GM06990 (cell line): ENCODE measurements around the gene ALPL.

ENCODE experiments used
- DNase-seq: peaks from one replicate; pipeline ENCODE4 v3.0.0-alpha.2; 2011; ENCODE audit not compliant: insufficient read length; ENCODE audit errors: extremely low read depth
- H3K27me3 ChIP-seq: replicated peaks from 2 replicates; pipeline ENCODE4 v1.6.0; 2011; ENCODE audit warnings: low read length; ENCODE audit not compliant: control insufficient read depth, insufficient read depth
- H3K36me3 ChIP-seq: 2 replicates; pipeline ENCODE4 v1.5.1; 2011; ENCODE audit warnings: low read length; ENCODE audit not compliant: control insufficient read depth, insufficient read depth
- H3K4me3 ChIP-seq: replicated peaks from 2 replicates; pipeline ENCODE4 v1.5.1; 2011; ENCODE audit warnings: low read depth, mild to moderate bottlenecking, control low read depth, low read length
- CTCF ChIP-seq: IDR thresholded peaks from 2 replicates; pipeline ENCODE4 v1.5.1; 2011; ENCODE audit warnings: low read length, control low read depth, mild to moderate bottlenecking, inconsistent platforms; ENCODE audit not compliant: insufficient read depth, poor library complexity, severe bottlenecking

The ALPL gene

GRCh38 chr1:21531241-21531640 lies 22.0 kb downstream of the ALPL start:
- Histone ChIP-seq H3K4me3 (no peak overlapping the region), H3K27me3 (no peaks in the 10 kb centered on the region; the same call in 1 of the 2 replicates), H3K36me3 (no peaks in the 10 kb centered on the region)
- no peak for DNase-seq
- no peak for TF ChIP-seq CTCF

DNA sequence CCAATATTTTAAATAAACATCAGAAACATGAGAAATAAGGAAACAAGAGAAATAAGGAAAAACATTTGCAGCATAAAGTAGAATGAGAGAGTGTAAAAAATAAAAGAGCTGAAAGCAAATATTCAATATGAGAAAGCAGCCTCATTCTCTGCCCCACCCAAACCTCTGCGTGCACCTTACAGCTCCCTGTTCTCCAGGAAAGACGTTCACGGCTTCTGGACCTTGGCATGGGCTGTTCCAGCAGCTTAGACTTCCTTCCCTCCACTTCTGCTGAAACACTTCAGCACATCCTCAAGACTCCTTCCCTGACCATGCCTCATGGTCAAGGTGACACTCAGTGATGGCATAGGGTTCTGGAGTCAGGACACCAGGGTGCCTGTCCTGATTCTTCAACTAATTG lies 23.3 kb downstream of the ALPL start:
- no peak overlapping the region for H3K4me3 ChIP-seq
- no peak for TF ChIP-seq CTCF
- H3K36me3 ChIP-seq: no peaks in the 10 kb centered on the region
- DNase-seq: no peak
- no peaks in the 10 kb centered on the region; the same call in 1 of the 2 replicates for H3K27me3 ChIP-seq

GRCh38 chr1:21532992-21533534 lies 23.8 kb downstream of the ALPL start:
- H3K27me3 ChIP-seq: no peaks in the 10 kb centered on the region; the same call in none of the 2 replicates
- TF ChIP-seq CTCF: no peak
- DNase-seq: no peak

DNA sequence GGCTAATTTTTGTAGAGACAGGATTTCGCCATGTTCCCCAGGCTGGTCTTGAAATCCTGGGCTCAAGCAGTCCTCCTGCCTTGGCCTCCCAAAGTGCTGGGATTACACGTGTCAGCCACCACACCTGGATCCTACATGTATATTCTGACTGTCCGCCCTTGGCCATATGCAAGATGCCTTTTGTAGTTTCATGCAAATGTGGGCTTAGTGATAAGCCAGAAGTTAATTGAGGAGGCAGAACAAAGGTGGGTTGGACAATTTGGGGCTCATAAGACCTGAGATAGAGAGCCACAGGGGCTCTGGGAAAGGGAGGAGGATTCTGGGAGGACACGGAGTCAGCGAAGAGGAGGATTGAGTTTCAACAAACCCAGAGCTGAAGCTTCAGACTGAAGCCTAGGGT lies 24.9 kb downstream of the ALPL start:
- Histone ChIP-seq H3K36me3 (no peaks in the 10 kb centered on the region), H3K27me3 (no peaks in the 10 kb centered on the region; the same call in none of the 2 replicates)
- no peak for TF ChIP-seq CTCF

More at GRCh38 chr1:21532992-21533534, 23.8 kb downstream of the ALPL start:
- Histone ChIP-seq H3K36me3 (no peaks in the 10 kb centered on the region), H3K4me3 (no peak overlapping the region)

GRCh38 chr1:21534674-21535378 lies 25.6 kb downstream of the ALPL start:
- H3K36me3 ChIP-seq: no peaks in the 10 kb centered on the region
- H3K27me3 ChIP-seq: no peaks in the 10 kb centered on the region; the same call in none of the 2 replicates
- peak; percentile 64 for TF ChIP-seq CTCF
- DNase-seq: no peak
- no peak overlapping the region for H3K4me3 ChIP-seq

More for the DNA sequence above, 24.9 kb downstream of the ALPL start:
- DNase-seq: no peak
- H3K4me3 ChIP-seq: no peak overlapping the region
